ENCODE results near the gene INHBB.

INHBB gene

GRCh38 chr2:120399889-120400240 lies 53.9 kb downstream of the INHBB start:
- in situ Hi-C loops (cut with HindIII; ENCODE audit: low pct_ligation_motif_present, low sequenced_read_pairs) = no loop called here
- no peak overlapping the region for H3K27ac ChIP-seq
- TF ChIP-seq, protein P1, sequence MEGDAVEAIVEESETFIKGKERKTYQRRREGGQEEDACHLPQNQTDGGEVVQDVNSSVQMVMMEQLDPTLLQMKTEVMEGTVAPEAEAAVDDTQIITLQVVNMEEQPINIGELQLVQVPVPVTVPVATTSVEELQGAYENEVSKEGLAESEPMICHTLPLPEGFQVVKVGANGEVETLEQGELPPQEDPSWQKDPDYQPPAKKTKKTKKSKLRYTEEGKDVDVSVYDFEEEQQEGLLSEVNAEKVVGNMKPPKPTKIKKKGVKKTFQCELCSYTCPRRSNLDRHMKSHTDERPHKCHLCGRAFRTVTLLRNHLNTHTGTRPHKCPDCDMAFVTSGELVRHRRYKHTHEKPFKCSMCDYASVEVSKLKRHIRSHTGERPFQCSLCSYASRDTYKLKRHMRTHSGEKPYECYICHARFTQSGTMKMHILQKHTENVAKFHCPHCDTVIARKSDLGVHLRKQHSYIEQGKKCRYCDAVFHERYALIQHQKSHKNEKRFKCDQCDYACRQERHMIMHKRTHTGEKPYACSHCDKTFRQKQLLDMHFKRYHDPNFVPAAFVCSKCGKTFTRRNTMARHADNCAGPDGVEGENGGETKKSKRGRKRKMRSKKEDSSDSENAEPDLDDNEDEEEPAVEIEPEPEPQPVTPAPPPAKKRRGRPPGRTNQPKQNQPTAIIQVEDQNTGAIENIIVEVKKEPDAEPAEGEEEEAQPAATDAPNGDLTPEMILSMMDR (IDR thresholded peaks at IDR 0.05; ENCODE audit: low read depth, low read length, missing control alignments) = no peak
- no peaks in the 10 kb centered on the region for H3K36me3 ChIP-seq (replicated peaks)
- H3K4me3 ChIP-seq (ENCODE audit: low read depth, low read length) = no peak overlapping the region
- peaks cover 11% of the 10 kb centered on the region for H3K27me3 ChIP-seq (replicated peaks)
- DNase-seq = no peak

- TF ChIP-seq, protein P1 (IDR thresholded peaks at IDR 0.05; ENCODE audit: low read depth, low read length, missing control alignments) = no peak
- no peak overlapping the region for H3K4me3 ChIP-seq (ENCODE audit: low read depth, low read length)
- H3K27ac ChIP-seq = no peak overlapping the region
- H3K27me3 ChIP-seq (replicated peaks) = peaks cover 11% of the 10 kb centered on the region
- in situ Hi-C loops (cut with HindIII; ENCODE audit: low pct_ligation_motif_present, low sequenced_read_pairs) = no loop called here
- DNase-seq = no peak
- H3K36me3 ChIP-seq (replicated peaks) = no peaks in the 10 kb centered on the region
These were observed 54.6 kb downstream of the INHBB start for GRCh38 chr2:120400551-120400950.
